Measurements from ENCODE around the gene NOX3.
A peak's percentile ranks its signal among the peaks of the same experiment; 100 is the strongest.
"Not testable (repeated sequence)": the region's sequence is repeated elsewhere in the genome, so short reads cannot be mapped to it uniquely, and the experiment has no call there.

The NOX3 gene, protein sequence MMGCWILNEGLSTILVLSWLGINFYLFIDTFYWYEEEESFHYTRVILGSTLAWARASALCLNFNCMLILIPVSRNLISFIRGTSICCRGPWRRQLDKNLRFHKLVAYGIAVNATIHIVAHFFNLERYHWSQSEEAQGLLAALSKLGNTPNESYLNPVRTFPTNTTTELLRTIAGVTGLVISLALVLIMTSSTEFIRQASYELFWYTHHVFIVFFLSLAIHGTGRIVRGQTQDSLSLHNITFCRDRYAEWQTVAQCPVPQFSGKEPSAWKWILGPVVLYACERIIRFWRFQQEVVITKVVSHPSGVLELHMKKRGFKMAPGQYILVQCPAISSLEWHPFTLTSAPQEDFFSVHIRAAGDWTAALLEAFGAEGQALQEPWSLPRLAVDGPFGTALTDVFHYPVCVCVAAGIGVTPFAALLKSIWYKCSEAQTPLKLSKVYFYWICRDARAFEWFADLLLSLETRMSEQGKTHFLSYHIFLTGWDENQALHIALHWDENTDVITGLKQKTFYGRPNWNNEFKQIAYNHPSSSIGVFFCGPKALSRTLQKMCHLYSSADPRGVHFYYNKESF

DNA sequence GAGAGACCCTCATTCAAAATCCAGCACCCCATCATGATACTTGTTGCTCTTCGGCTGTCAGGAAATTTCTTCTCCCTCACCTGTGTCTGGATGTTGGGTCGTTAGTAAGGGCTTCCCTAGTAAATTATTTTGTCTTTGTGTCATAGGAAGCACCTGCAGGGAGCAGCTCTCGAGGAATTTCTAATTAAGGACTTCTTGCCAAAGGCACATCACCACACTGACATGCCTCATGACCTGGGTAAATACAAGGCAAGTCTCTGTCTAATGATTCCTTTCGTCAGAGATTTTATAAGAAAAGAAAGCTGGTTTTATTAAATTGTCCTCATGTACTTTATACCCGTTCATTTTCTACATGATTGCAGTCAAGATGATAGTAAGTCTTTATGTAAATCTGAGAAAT lies at the start of gene NOX3:
NOX3 (minus strand) TSS at position 74 of the 400 bp plus-strand sequence; CDS start at position 35, 39 bp downstream.
- DNase-seq (ENCODE audit: low read depth), result no peak

DNA sequence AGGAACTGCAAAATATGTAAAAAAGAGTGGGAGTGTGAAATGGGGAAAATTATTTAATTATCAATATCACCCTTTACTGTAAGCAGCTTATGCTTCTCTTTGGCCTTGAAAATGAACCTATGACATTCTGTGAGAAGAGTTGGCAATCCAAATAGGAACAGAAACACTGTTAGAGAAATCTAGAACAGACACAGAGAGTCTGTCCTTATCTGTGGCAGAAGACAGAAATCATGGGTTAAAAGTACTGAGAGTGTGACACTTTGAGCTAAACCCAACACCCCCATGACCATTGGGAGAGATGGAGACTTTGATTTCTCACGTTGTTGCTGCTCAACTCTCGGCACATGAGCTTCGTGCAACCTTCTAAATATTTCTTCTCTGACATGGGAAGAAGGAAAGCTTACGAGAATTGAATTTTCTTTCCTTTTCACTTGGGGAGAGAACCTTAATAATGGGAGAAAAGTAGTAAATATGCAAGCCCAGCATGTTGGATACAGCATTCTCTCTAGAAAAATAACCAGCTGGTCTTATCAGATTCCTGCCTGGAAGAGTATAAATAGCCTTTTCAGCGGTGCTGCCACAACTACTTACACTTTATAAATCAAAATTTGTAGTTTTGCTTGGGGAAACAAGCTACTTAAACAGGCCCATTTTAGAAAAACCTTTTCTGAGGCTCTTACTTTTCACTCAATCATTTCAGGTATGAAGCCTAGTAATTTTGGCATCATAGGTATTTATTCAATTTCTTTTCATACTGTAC lies 49.4 kb upstream of the NOX3 start:
- no peak for DNase-seq (ENCODE audit: low read depth)

- no peak for DNase-seq (ENCODE audit: low read depth)
These were observed 46.8 kb upstream of the NOX3 start for GRCh38 chr6:155502393-155502792.

GRCh38 chr6:155499574-155499973 lies 43.9 kb upstream of the NOX3 start:
- DNase-seq (ENCODE audit: low read depth), result no peak

- DNase-seq (ENCODE audit: low read depth), result no peak
These were observed 42.7 kb upstream of the NOX3 start for GRCh38 chr6:155498370-155498769.

- DNase-seq (ENCODE audit: low read depth), result no peak
These were observed 41.6 kb upstream of the NOX3 start for GRCh38 chr6:155497273-155497672.

GRCh38 chr6:155495011-155495768 lies 39.6 kb upstream of the NOX3 start:
- peak; percentile 72 for DNase-seq (ENCODE audit: low read depth)

- DNase-seq (ENCODE audit: low read depth), result peak; percentile 97
These were observed 38.1 kb upstream of the NOX3 start for GRCh38 chr6:155493694-155494143.

DNA sequence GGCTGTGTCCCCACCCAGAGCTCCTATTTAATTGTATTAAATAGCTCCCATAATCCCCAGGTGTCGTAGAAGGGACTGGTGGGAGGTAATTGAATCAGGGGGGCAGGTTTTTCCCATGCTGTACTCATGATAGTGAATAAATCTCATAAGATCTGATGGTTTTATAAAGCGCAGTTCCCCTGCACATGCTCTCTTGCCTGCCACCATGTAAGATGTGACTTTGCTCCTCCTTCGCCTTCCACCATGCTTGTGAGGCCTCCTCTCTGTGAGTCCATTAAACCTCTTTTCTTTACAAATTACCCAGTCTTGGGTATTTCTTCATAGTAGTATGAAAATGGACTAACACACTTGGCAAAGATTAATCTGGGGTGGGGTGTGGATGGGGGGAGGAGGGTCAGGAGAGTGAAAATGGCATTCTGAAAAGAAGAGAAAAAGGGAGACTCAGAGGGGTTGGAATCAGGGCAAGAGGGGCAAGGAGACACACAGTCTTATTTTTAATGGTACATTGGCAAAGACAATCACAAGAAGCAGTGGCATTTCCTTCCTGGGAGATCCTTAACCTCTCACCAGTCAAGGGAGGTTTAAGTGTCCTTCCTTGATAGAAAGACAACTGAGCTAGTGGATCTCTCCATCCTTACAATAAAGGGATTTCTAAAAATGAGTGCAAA lies 37.5 kb upstream of the NOX3 start:
- DNase-seq (ENCODE audit: low read depth), result no peak

DNA sequence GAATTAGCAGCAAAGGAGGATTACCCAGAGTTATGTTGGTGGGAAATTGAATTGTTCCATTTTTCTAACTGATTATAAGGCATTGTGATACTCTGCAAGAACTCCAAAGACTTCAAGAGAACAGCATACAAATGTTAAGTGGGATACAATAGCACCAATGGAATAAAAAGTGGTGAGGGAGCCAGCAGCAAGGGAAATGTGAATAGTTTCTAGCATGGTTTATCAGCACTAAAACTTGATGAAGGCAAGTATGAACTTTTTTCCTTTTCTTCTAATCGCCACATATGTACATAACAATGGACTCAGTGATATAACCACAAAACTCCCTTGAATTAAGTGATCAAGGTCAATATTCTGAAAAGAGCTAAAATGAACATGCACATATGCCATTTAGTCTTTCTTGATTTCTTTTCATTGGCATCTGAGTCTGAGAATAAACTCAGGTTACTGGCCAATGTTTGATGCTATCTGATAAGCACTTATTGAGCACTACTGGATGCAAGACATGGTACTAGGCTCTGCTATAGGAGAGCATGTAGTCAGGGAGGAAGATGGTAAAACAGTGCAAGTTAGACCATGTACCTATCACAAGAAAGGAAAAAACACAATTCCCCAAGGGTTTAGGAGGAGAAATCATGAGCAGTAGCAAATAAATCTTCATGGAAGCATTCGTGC lies 36.6 kb upstream of the NOX3 start:
- DNase-seq (ENCODE audit: low read depth), result no peak

DNA sequence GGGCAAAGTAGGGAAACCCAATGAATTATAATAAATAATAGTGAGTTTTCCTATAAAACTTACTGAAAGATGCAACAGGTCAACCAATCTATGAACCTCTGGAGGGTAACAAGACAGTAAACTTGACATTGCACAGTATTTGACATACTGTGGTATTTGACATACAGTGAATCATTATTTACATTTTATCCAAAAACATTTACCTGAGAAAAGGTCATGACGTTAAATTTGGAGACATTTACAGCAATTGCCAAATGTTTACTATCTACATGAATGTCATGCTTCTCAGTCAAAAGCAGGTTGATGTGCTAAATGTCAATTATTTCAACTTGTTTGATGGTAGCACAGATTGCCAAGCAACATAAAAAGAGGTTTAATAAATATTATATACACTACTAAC lies 35.8 kb upstream of the NOX3 start:
- no peak for DNase-seq (ENCODE audit: low read depth)

GRCh38 chr6:155488197-155488596 lies 32.6 kb upstream of the NOX3 start:
- DNase-seq (ENCODE audit: low read depth), result not testable (repeated sequence)

DNA sequence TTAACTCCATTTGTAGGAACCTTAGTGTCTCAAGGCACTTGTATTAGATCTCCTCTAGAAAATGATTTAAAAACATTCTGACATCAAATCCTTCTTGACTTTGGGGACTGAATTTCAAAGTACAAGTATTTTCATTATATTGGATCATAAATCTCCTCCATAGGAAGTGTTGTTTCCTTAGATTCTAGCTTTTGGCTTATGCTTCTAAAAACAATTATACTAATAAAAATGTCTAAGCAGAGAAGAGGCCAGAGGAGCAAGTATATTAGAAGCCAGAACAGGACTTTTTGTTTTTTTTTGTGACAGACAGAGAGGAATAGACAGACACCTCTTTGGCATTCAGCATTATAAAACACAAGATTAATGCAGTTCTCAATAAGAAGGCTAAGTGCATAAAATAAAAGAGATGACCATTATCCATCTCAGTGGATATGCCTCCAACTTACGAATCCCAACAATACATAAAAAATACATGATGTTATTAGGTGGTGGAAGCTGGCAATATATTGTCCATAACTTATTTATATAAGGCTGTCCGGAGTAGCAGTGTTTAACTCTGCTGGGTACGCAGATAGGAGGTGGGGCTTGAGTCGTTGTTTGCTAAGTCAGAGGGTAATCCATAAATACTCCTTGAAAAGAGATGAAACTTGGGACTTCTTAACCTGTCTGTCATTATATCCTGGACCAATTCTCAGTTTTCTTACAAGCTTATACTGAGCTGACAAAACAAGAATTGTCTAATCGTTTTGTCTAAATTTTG lies 31.9 kb upstream of the NOX3 start:
- DNase-seq (ENCODE audit: low read depth), result no peak

DNA sequence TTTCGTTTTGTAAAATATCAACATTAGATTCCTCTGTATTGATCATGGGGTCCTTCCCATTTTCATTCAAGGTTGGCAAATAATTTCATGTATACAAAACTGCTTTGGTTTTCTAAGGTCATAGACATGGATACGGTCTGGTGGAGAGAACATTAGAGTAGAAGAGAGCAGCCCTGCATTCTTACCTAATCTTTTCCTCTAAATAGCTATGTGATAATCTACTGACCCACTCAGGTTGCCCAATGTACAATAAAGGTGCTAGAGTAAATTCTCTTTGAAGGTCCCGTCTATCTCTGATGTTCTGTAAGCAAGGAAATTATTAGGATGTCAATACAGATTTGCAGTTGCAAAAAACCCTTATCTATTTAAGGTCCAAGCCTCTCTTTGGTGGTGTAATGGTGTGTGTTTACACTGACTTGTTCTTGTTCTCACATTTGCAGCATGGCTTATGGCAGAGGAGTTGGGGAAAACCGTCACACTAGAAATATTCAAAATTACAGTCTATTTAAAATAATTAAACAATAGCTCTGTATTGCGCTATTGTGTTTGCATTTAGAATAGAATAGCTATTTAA lies 31.2 kb upstream of the NOX3 start:
- DNase-seq (ENCODE audit: low read depth), result no peak

DNA sequence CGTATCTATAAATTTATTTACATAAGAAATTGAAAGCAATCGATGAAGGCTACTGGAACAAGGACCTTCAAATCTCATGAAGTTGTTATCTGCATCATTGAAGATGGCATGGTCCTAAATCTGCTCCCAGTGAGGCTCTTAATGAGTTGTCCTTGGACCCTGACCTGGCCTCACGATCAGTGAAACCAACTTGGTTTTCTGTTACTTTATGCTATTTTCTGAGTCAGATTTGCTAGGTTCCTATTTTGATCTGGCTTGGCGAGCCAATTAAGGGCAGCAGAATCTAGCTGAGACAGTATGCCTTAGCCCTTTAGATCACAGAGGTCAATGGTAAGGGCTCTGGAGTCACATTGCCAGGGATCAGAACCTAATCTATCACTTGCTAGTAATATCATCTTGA lies 30.1 kb upstream of the NOX3 start:
- DNase-seq (ENCODE audit: low read depth), result no peak

- peak; percentile 60 for DNase-seq (ENCODE audit: low read depth)
These were observed 28.2 kb upstream of the NOX3 start for GRCh38 chr6:155483858-155484257.

DNA sequence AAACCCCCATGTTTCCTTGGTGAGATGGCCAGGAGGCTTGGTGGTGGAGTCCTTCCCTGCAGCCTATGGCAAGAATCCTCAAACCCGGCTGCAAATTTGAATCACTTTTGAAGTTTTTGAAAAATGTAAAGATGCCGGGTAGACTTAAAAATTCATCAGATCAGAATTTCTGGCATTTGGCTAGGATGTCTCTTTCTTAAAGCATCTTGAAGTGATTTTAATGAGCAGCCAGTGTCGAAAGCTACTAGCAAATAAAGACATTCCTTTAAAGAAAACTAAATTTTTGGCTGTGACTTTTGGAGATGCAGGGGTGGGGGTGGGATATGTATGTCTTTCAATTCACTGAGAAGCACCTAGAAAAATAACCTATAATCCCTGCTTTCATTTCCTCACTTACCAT lies 25.6 kb upstream of the NOX3 start:
- DNase-seq (ENCODE audit: low read depth), result peak; percentile 47

- no peak for DNase-seq (ENCODE audit: low read depth)
These were observed 18.1 kb upstream of the NOX3 start for GRCh38 chr6:155473741-155474140.

DNA sequence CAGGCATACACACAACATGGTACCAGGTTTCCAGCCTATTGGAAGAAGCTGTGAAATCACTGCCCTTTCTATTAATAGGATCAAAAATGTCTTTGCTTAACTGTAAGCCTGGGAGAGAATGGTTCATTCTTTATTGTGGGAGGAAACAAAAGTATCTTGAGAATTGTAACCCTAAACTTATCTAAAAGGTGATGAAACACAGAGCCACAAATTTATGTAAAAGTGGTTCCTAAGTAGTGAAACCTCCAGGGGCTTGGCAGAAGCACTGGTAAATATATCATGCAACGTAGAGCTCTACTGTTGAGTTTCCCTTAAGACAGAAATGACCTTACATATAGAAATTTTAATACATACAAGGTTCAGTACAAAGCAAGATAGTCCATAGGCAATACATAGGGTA lies 17.2 kb upstream of the NOX3 start:
- DNase-seq (ENCODE audit: low read depth), result peak; percentile 26
